ENCODE measurements around the gene ZNF25.
"Not testable (repeated sequence)": the region's sequence is repeated elsewhere in the genome, so short reads cannot be mapped to it uniquely, and the experiment has no call there.

The ZNF25 gene

GRCh38 chr10:37976091-37976879 is at the start of gene ZNF25:
TSS of gene ZNF25 (minus strand) at chr10:37976647. CDS start at chr10:37971722, 4,925 bp downstream.
- DNase-seq (ENCODE audit: low read depth, low spot score), result peak; percentile 99

GRCh38 chr10:38025283-38025682 is 48.8 kb upstream of the ZNF25 start:
- no peak for DNase-seq (ENCODE audit: low read depth, low spot score)

DNA sequence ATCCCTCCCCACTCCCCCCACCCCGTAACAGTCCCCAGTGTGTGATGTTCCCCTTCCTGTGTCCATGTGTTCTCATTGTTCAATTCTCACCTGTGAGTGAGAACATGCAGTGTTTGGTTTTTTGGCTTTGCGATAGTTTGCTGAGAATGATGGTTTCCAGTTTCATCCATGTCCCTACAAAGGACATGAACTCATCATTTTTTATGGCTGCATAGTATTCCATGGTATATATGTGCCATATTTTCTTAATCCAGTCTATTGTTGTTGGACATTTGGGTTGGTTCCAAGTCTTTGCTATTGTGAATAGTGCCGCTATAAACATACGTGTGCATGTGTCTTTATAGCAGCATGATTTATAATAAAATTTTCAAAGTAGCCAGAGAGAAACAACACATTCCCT is 42.7 kb upstream of the ZNF25 start:
- DNase-seq (ENCODE audit: low read depth, low spot score), result not testable (repeated sequence)

- DNase-seq (ENCODE audit: low read depth, low spot score), result no peak
These were observed 39.9 kb upstream of the ZNF25 start for GRCh38 chr10:38016354-38016753.

GRCh38 chr10:38010119-38010903 is 33.9 kb upstream of the ZNF25 start, which contains the start of gene ZNF33A:
TSS of gene ZNF33A (plus strand) at chr10:38010675. CDS start at chr10:38012342, 1,667 bp downstream.
- DNase-seq (ENCODE audit: low read depth, low spot score), result peak; percentile 97

GRCh38 chr10:38007991-38008390 is 31.5 kb upstream of the ZNF25 start:
- no peak for DNase-seq (ENCODE audit: low read depth, low spot score)

- DNase-seq (ENCODE audit: low read depth, low spot score), result no peak
These were observed 31.1 kb upstream of the ZNF25 start for GRCh38 chr10:38007551-38007950.

DNA sequence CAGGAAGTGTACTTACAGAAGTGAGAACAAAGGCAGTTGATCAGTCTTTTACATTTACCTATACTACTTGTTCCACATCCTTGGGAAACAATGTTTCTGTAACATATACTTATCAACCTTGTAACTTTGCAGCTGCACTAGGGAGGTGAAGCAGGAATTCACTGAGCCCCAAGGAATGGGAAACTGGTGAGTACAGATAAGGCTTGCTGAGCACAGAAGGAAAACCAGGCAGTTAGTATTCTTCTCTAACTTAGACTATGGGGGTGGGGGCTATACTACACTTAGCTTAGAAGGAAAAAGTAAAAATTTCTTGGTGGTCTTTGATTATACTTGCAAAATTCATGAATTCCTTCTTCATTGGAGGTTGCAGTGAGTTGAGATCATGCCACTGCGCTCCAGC is 27.1 kb upstream of the ZNF25 start:
- DNase-seq (ENCODE audit: low read depth, low spot score), result no peak

DNA sequence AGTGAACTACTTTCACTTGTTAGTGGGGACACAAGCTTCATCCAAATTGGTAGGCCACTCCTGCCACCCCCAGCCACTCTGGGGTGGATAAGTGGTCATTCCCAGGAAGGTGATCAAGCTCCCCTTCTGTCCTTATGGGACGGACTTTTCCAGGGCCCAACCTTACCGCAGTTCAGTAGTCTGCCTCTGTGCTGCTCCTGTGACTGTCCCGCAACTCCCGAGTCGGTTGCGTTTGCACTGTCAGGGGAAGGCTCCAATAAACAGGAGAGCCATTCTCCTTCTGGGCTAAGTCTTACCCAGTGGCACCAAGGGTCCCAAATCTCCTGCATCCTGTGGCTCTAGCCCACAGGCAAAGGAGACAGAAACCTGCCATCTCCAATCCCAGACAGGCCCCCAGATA is 26.6 kb upstream of the ZNF25 start:
- DNase-seq (ENCODE audit: low read depth, low spot score), result no peak

GRCh38 chr10:38000474-38000873 is 24.0 kb upstream of the ZNF25 start:
- not testable (repeated sequence) for DNase-seq (ENCODE audit: low read depth, low spot score)

DNA sequence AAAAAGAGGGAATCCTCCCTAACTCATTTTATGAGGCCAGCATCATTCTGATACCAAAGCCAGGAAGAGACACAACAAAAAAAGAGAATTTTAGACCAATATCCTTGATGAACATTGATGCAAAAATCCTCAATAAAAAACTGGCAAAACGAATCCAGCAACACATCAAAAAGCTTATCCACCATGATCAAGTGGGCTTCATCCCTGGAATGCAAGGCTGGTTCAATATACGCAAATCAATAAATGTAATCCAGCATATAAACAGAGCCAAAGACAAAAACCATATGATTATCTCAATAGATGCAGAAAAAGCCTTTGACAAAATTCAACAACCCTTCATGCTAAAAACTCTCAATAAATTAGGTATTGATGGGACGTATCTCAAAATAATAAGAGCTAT is 22.5 kb upstream of the ZNF25 start:
- not testable (repeated sequence) for DNase-seq (ENCODE audit: low read depth, low spot score)

DNA sequence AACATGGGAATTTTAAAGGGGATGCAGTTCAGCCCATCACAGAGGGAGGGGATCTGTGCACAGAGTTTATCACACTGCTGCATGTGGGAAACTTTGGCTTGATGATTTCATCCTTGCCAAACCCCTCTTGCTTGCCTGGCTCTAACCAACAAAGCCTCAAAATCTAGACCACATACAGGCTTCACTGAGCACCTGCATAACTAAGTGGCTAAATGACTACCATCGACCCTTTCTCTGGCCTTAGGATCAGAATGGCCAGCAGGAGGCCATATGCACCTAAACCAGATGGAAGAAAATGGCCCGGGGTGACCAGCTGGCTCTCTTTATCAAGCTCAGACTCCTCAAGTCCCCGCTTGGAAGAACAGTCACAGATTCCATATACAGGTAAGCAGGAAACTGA is 15.6 kb upstream of the ZNF25 start:
- DNase-seq (ENCODE audit: low read depth, low spot score), result no peak

DNA sequence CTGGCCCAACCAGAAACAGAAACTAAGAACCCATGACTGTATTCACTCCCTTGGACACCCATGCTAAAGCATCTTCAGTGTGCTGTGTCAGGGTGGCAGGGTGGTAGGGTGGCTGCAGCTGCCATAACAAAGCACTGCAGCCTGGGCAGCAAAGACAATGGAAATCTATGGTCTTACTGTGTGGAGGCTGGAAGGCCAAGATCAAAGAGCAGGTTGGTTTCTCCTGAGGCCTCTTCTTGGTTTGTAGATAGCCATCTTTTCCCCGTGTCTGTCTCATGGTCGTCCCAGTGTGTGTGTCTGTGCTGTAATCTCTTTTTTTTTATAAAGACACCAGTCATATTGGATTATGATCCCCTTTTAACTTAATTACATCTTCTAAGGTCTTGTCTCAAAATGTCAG is 15.2 kb upstream of the ZNF25 start:
- no peak for DNase-seq (ENCODE audit: low read depth, low spot score)

DNA sequence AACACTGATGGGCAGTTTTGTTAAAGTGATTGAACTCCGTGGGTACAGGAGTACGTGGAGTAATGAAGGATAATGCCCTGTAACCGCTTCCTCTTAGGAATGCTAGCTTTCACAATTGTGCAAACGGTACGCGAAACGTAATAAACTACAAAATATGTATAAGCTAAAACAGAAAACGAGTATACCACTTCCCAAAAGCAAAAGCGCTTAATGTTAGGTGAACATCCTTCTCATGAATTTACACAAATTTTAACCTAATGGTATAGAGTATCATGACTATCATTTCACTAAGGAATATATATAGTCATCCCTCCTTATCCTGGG is 395 bp upstream of the ZNF25 start:
- no peak for DNase-seq (ENCODE audit: low read depth, low spot score)

- DNase-seq (ENCODE audit: low read depth, low spot score), result peak; percentile 22
These were observed 951 bp downstream of the ZNF25 start for GRCh38 chr10:37975401-37975991.

DNA sequence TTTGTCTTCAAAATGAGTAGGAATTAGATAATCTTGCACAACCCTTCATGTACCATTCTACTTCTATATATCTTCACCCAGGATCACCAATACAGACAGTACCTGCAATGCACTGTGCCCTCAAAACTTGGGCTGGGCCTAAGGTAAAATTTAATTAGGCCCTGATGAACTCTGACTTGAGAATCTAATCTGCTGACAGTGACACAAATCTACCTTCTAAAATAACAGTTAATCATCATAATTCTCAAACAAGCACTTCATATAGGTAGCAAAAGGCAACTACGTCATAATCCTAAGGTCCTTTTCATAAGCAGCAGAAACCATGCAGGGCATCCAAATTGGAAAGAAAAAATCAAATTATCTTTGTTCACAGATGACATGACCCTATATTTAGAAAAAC is 4.1 kb downstream of the ZNF25 start:
- no peak for DNase-seq (ENCODE audit: low read depth, low spot score)

GRCh38 chr10:37965006-37965405 is 11.4 kb downstream of the ZNF25 start:
- no peak for DNase-seq (ENCODE audit: low read depth, low spot score)

- peak; percentile 40 for DNase-seq (ENCODE audit: low read depth, low spot score)
These were observed 15.8 kb downstream of the ZNF25 start for GRCh38 chr10:37960591-37961137.

- DNase-seq (ENCODE audit: low read depth, low spot score), result no peak
These were observed 18.6 kb downstream of the ZNF25 start for GRCh38 chr10:37957841-37958240.

GRCh38 chr10:37952926-37953325 is 23.5 kb downstream of the ZNF25 start:
- DNase-seq (ENCODE audit: low read depth, low spot score), result no peak

GRCh38 chr10:37952043-37952755 is 24.2 kb downstream of the ZNF25 start:
- DNase-seq (ENCODE audit: low read depth, low spot score), result no peak

DNA sequence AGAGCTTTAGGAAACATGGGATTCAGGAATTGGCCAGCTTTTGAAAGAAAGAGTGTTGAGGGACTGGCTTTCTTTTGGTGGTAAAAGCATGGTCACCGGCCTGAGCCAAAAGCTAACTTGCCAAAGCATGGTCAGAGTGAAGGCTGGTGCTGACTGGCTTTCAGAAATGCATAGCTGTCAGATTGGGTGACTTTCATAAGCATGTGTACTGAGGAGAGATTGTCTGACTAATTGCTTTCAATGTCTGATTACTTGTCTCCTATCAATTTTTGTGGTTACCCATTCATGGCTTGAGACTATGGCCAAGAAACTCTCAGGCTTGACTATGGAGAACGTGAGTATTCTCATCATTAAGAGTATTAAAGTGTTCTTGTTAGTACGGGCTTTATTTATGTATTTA is 28.2 kb downstream of the ZNF25 start:
- DNase-seq (ENCODE audit: low read depth, low spot score), result peak; percentile 19
